Neural crest cell (in vitro differentiated cells): Measurements from ENCODE around the gene PATL2. TPM values are rescaled to one million over a fixed set of nuclear protein-coding genes. Genes with fewer than 3 reads are reported as not detected.

ENCODE experiments used
- DNase-seq: peaks from one replicate; pipeline ENCODE4 v3.0.0; 2021; ENCODE audit warnings: low read depth, mixed read lengths, low spot score
- H3K27ac Mint-ChIP-seq: one replicate; pipeline ENCODE4 v1.8.0; 2021; ENCODE audit warnings: mild to moderate bottlenecking, mixed read lengths; ENCODE audit not compliant: unreplicated experiment
- H3K27me3 Mint-ChIP-seq: 2 replicates; pipeline ENCODE4 v1.8.0; 2021; ENCODE audit warnings: low read depth, mild to moderate bottlenecking, mixed read lengths
- H3K36me3 Mint-ChIP-seq: 2 replicates; pipeline ENCODE4 v1.8.0; 2021; ENCODE audit warnings: low read depth, mild to moderate bottlenecking, mixed read lengths
- H3K4me1 Mint-ChIP-seq: 2 replicates; pipeline ENCODE4 v1.8.0; 2021; ENCODE audit warnings: mixed read lengths
- H3K4me3 Mint-ChIP-seq: one replicate; pipeline ENCODE4 v1.8.0; 2021; ENCODE audit warnings: mild to moderate bottlenecking, mixed read lengths
- H3K9me3 Mint-ChIP-seq: 2 replicates; pipeline ENCODE4 v1.8.0; 2021; ENCODE audit warnings: mixed read lengths
- CTCF ChIP-seq: fragments of 200-600 bp; sonication (generic); conservative IDR thresholded peaks from 2 replicates; pipeline ENCODE4 v1.5.0; 2021; ENCODE audit warnings: antibody characterized with exemption, mild to moderate bottlenecking
- total RNA-seq: library from RNA; stranded (reverse); gene quantifications from 2 replicates; pipeline ENCODE4 v1.2.1, GENCODE V29; 2021

Gene PATL2
- total RNA-seq, 1 donor from 2014 or later, result 0.35 TPM

GRCh38 chr15:44715142-44715796 lies 4.1 kb upstream of the PATL2 start:
- Mint-ChIP-seq H3K36me3 (peaks cover 4% of the 10 kb centered on the region), H3K27ac (no peak overlapping the region), H3K4me3 (no peak overlapping the region), H3K9me3 (no peaks in the 10 kb centered on the region), H3K4me1 (peaks cover 23% of the 10 kb centered on the region), H3K27me3 (no peaks in the 10 kb centered on the region)
- TF ChIP-seq CTCF, result no peak
- no peak for DNase-seq

GRCh38 chr15:44713006-44713966 lies 2.2 kb upstream of the PATL2 start:
- no peak overlapping the region for H3K27ac Mint-ChIP-seq
- DNase-seq, result no peak

GRCh38 chr15:44712346-44713005 lies 1.4 kb upstream of the PATL2 start:
- peaks cover 23% of the 10 kb centered on the region for H3K4me1 Mint-ChIP-seq
- no peaks in the 10 kb centered on the region for H3K9me3 Mint-ChIP-seq
- peaks cover 4% of the 10 kb centered on the region for H3K36me3 Mint-ChIP-seq
- no peak overlapping the region for H3K27ac Mint-ChIP-seq
- no peak for TF ChIP-seq CTCF
- no peaks in the 10 kb centered on the region for H3K27me3 Mint-ChIP-seq
- peak overlapping the region; percentile 100 for H3K4me3 Mint-ChIP-seq
- no peak for DNase-seq

More at GRCh38 chr15:44713006-44713966, 2.2 kb upstream of the PATL2 start:
- no peak for TF ChIP-seq CTCF
- Mint-ChIP-seq H3K4me1 (peaks cover 23% of the 10 kb centered on the region), H3K4me3 (peak overlapping the region; percentile 100), H3K27me3 (no peaks in the 10 kb centered on the region), H3K9me3 (no peaks in the 10 kb centered on the region), H3K36me3 (peaks cover 4% of the 10 kb centered on the region)

DNA sequence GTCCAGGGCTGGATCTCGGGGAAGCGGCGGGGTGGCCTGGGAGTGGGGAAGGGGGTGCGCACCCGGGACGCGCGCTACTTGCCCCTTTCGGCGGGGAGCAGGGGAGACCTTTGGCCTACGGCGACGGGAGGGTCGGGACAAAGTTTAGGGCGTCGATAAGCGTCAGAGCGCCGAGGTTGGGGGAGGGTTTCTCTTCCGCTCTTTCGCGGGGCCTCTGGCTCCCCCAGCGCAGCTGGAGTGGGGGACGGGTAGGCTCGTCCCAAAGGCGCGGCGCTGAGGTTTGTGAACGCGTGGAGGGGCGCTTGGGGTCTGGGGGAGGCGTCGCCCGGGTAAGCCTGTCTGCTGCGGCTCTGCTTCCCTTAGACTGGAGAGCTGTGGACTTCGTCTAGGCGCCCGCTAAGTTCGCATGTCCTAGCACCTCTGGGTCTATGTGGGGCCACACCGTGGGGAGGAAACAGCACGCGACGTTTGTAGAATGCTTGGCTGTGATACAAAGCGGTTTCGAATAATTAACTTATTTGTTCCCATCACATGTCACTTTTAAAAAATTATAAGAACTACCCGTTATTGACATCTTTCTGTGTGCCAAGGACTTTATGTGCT lies 721 bp upstream of the PATL2 start:
- H3K9me3 Mint-ChIP-seq, result no peaks in the 10 kb centered on the region
- H3K36me3 Mint-ChIP-seq, result peaks cover 4% of the 10 kb centered on the region
- H3K27me3 Mint-ChIP-seq, result no peaks in the 10 kb centered on the region
- no peak for TF ChIP-seq CTCF
- H3K4me1 Mint-ChIP-seq, result peaks cover 23% of the 10 kb centered on the region
- peak; percentile 26 for DNase-seq
- peak overlapping the region; percentile 76 for H3K27ac Mint-ChIP-seq
- H3K4me3 Mint-ChIP-seq, result peak overlapping the region; percentile 100
